Measurements from ENCODE around the gene OR8A1. TPM values are rescaled to one million over a fixed set of nuclear protein-coding genes. Genes with fewer than 3 reads are reported as not detected.
A peak's percentile ranks its signal among the peaks of the same experiment; 100 is the strongest.
"Not testable (repeated sequence)": the region's sequence is repeated elsewhere in the genome, so short reads cannot be mapped to it uniquely, and the experiment has no call there.

Gene OR8A1
- total RNA-seq, 1 experiment from 2014 or later = not detected

DNA sequence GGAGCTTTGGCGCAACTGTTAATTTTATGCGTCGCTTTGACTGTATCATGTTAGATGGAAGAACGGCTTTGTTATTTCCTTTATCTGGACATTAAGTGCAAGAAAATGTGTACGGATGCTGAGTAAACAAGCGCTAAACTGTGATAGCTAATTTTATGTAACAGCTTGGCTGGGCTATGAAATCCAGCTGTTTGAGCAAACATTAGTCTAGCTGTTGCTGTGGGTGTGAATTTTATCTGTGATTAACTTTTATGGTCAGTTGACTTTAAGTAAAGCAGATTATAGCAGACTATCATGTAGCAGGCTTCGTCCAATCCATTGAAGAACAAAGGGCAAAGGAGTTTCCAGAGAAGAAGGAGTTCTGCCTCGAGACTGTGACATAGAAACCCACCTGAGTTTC, 14.0 kb downstream of the OR8A1 start:
- Histone ChIP-seq H3K9me3 (no peaks in the 10 kb centered on the region), H3K27me3 (no peaks in the 10 kb centered on the region), H3K4me3 (no peak overlapping the region), H3K36me3 (no peaks in the 10 kb centered on the region)
- no peak for DNase-seq

DNA sequence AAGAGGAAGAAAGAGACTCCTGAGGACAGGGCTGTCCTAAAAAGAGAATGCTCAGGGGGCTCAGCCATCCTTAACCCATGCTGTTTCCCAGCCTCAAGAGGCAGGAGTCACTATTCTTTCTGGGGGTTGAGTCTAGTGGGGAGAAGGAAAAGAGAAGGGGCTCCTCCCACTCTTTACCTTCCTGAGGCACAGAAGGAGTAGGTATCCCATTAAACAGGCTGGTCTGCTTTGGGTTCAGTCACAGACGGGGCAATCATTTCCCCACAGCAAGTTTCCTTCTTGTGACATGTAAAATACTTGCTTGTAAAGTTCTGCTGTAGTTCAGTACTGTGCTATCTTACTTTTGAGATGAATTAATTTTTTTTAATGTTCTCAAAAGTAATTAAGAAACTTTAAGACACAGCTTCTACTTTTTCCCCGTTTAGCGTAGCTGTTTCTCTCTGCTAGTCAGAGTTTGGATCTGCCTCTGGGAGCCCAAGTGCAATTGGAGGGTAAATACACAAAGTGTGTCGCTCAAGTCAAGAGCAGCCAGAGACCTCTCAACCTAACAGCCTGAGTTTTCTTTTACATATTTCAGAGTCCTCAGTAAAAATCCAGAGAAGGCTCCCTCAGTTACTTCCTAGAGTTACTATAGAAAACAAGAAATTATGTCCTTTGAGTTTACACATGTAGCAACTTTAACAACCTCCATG, 15.0 kb downstream of the OR8A1 start:
- DNase-seq = no peak
- H3K27me3 ChIP-seq = no peaks in the 10 kb centered on the region
- H3K4me3 ChIP-seq = no peak overlapping the region
- no peaks in the 10 kb centered on the region for H3K36me3 ChIP-seq
- no peaks in the 10 kb centered on the region for H3K9me3 ChIP-seq

DNA sequence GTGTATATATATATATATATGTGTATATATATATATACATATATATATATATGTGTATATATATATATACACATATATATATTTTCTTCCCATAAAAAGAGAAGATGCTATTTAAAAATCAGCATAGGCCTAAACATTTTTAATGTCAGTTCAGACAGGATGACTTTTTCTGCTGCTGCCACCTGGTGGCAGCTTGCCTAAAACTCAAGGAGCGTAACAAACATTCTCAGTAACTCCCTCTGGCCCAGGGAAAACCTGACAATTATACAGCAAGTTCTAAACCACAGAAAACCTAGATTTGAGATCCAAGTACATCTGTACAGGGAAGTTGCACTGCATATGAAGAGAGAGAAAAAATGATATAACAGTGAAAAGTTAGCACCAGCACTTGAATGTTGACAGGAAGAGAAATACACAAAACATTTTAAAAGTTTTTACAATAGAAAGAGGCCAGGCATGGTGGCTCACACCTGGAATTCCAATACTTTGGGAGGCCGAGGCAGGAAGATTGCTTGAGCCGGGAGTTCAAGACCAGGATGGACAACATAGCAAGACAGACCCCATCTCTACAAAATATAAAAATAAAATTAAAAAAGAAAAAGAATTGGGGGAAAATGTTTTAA, 16.6 kb downstream of the OR8A1 start:
- Histone ChIP-seq H3K9me3 (no peaks in the 10 kb centered on the region), H3K4me3 (no peak overlapping the region), H3K27me3 (no peaks in the 10 kb centered on the region), H3K36me3 (no peaks in the 10 kb centered on the region)
- peak; percentile 32 for DNase-seq

DNA sequence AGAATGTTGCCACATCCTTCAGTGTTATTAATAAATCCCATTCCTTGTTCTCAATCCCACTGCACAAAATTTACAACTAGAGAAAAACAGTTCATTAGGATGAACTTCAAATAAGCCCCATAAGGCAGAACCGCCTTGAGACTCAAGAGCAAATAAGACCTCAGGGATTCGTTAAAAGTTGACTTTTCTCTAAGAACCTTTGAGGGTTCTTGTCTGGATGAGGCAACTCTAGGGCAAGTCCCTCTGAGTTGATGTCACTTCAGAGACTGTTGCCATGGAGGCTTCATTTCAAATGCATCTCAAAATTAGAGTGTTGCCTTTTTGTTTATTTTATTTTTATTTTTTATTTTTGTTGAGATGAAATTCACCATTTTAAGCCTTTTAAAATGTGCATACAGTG, 21.6 kb downstream of the OR8A1 start:
- Histone ChIP-seq H3K9me3 (no peaks in the 10 kb centered on the region), H3K36me3 (no peaks in the 10 kb centered on the region), H3K4me3 (no peak overlapping the region), H3K27me3 (no peaks in the 10 kb centered on the region; the same call in 1 of the 2 replicates)
- no peak for DNase-seq

DNA sequence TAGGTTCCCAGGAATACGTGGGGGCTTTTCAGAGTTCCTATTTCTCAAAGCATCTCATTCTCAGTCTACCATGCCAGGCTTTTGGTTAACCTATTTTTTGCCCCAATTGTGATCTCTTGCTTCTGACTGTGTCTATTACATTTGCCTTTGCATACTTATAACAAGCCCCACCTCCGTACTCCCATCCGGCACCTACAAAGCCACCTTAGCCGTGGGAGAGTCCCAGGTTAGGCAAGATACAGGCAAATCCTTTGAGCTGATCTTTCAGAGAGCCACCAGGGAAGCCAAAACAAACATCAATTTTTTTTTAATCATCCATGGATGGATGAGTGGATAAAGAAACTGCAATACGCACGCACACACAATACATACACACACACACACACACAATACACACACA, 22.8 kb downstream of the OR8A1 start:
- no peak for DNase-seq
- Histone ChIP-seq H3K9me3 (no peaks in the 10 kb centered on the region), H3K36me3 (no peaks in the 10 kb centered on the region), H3K27me3 (peaks cover 7% of the 10 kb centered on the region), H3K4me3 (no peak overlapping the region)

DNA sequence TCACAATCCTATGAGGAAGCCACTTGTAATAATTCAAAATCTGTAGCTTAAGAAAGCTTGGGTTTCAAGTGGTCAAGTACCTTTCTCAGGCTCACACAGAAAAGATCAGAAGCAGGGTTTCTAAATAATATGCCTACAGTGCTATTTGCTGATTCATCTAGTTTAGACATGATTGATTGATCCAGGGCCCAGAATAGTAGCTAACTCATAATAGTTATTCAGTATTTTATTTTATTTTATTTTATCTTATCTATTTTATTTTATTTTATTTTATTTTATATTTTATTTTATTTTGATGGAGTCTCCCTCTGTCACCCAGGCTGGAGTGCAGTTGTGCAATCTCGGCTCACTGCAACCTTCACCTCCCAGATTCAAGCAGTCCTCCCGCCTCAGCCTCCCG, 25.5 kb downstream of the OR8A1 start:
- Histone ChIP-seq H3K27me3 (peaks cover 7% of the 10 kb centered on the region), H3K9me3 (no peaks in the 10 kb centered on the region), H3K4me3 (no peak overlapping the region), H3K36me3 (no peaks in the 10 kb centered on the region)
- DNase-seq = no peak

DNA sequence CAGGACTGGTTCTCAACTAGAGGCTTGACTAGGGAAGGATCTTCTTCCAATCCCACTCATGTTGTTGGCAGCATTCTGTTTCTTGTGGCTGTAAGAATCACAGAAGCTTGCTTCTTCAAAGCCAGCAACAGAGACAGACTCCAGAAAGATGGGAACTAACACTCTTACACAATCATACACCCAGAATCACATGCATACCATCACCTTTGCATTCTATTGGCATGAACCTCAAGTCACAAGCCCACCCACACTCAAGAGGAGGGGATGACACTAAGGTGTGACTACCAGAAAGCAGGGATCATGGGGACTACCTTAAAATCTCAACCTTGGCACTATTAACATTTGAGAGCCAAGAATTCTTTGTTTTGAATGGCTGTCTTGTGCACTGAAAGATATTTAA, 27.8 kb downstream of the OR8A1 start:
- no peaks in the 10 kb centered on the region for H3K36me3 ChIP-seq
- no peak for DNase-seq
- H3K27me3 ChIP-seq = peaks cover 7% of the 10 kb centered on the region
- no peak overlapping the region for H3K4me3 ChIP-seq
- no peaks in the 10 kb centered on the region for H3K9me3 ChIP-seq

DNA sequence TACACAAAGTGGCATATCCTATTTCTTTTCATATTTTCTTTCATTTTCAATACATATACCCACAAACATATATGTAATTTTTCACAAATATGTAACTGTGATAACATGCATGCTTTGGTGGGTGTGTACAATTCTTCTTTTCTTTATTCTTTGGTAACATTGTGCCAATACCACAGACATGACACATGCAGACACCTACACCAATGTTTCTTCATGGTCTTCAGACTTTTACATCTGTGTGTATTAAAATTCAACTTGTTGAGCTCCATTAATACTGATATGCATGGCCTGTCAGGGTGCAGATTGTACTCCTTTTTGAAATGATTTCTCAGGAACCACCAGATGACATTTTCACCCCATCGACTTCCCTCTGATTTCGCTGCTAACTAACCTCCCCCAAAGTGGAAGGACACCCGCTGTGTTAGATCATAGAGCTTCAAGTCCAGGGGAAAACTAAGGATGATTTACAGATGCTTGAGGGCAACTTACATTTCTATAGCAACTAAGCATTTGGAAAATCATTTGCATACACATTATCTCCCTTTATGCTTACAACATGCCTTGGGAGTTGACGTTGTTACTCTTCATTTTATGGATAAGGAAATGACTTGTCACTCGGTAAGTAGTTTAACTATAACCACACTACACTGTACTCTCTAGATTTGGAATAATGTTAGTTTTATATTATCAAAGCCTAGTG, 31.0 kb downstream of the OR8A1 start:
- no peak overlapping the region for H3K4me3 ChIP-seq

DNA sequence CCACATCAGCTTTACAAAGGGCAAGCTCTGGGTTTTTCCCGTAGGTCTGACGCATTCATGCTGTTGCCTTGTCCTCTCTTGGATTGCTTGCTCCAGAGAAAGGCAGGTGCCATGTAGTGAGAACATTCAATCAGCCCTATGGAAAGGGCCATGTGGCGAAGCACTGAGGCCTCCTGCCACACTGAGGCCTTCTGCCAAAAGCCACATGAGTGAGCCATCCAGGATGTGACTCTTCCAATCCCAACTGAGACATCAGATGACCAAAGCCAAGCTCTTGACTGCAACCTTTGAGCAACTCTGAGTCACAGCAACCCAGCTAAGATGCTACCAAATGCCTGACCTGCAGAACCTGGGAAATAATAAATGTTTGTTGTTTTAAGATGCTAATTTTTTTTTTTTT, 32.4 kb downstream of the OR8A1 start:
- peaks cover 3% of the 10 kb centered on the region; the same call in 1 of the 2 replicates for H3K27me3 ChIP-seq
- H3K9me3 ChIP-seq = no peaks in the 10 kb centered on the region
- H3K4me3 ChIP-seq = no peak overlapping the region
- peak; percentile 48 for DNase-seq
- no peaks in the 10 kb centered on the region for H3K36me3 ChIP-seq

More for the DNA sequence above, 31.0 kb downstream of the OR8A1 start:
- Histone ChIP-seq H3K36me3 (no peaks in the 10 kb centered on the region), H3K9me3 (no peaks in the 10 kb centered on the region), H3K27me3 (peaks cover 7% of the 10 kb centered on the region; the same call in 1 of the 2 replicates)
- DNase-seq = no peak

DNA sequence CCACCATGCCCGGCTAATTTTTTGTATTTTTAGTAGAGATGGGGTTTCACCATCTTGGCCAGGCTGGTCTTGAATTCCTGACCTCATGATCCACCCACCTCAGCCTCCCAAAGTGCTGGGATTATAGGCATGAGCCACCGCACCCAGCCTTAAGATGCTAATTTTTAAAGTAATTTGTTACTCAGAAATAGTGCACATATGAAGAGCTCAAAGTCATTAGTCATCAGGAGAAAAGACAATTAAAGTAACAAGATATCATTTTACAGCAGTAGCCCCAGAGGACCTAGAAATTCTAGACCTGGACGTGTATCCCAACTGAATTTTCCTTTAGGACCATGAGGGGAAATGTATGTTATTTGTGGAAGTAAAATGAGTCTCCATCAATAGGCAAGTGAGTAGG, 32.9 kb downstream of the OR8A1 start:
- not testable (repeated sequence) for H3K4me3 ChIP-seq, H3K9me3 ChIP-seq, DNase-seq, H3K36me3 ChIP-seq, H3K27me3 ChIP-seq

DNA sequence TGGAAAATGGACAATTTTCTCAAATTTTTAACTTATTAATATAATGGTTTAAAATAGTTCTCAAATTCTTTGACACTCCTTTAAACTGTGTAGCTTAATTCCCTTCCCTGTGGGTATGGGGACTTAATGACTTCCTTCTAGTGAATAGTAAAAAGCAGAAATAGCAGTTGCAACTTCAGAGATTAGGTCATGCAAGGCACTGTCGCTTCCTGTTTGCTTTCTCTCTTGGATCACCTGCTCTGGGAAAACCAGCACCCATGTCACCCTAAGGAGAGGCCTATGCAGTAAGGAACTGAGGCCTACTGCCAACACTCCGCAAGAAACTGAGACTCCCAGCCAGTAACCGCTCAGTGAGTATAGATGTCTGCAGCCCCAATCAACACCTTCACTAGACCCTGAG, 35.9 kb downstream of the OR8A1 start:
- Histone ChIP-seq H3K4me3 (no peak overlapping the region), H3K27me3 (no peaks in the 10 kb centered on the region), H3K36me3 (no peaks in the 10 kb centered on the region), H3K9me3 (no peaks in the 10 kb centered on the region)
- DNase-seq = no peak

DNA sequence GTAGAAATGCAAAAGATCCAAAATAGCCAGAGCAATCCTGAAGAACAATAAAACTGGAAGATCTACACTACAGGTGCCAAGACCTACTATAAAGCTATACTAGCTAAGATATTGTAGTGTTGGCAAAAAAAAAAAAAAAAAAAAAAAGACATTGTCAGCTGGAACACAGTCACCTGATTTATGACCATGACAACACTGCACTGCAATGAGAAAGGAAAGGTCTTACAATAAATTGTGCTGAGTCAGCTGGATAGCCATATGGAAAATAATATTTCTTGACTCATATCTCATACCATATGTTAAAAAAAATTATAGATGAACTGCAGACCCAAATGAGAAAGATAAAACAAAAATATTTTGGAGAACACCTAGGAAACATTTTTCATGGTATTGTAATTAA, 38.4 kb downstream of the OR8A1 start:
- Histone ChIP-seq H3K36me3 (no peaks in the 10 kb centered on the region), H3K4me3 (no peak overlapping the region), H3K9me3 (no peaks in the 10 kb centered on the region), H3K27me3 (no peaks in the 10 kb centered on the region)
- DNase-seq = no peak

DNA sequence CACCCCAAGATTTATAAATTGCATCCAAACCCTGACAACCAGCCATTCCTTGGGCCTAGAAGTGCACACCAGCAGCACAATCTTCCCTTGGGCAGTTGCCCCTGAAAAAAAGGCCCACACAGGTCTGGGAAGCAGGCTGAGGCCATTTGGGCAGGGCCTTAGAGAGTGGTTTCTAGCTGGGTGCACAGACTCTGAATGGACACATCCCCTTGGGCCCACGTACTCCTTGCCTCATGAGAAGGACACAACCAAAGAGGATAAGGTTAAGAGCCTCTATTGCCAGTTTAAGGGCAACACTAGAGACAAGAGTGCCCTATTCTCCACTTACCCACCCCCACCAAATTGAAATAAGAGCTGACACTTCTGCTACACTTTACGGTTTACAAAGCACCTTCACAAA, 40.5 kb downstream of the OR8A1 start:
- no peak for DNase-seq
- H3K27me3 ChIP-seq = 0 out of 2 replicates have a peak, but pooled peaks cover 2% of the 10 kb centered on the region
- no peaks in the 10 kb centered on the region for H3K36me3 ChIP-seq
- H3K4me3 ChIP-seq = no peak overlapping the region
- no peaks in the 10 kb centered on the region for H3K9me3 ChIP-seq

DNA sequence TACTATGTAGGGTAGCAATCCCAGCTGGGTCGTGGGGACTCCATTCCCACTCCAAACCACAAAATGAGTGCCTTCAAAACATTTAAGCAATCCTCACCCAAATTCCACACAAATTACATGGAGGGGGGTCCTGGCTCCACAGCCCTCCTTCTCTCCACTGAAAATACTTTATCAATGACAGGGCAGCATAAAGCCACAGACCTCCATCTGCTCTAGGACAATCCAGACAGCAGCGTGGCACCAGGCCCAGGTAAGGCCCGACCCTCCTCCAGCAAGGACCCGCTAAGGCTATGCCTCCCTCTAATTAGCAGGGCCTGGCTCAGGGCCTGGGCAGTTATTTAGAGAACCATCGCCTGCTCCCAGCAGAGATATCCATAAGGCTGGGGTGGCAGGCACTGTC, 41.3 kb downstream of the OR8A1 start, which contains the start of gene PANX3:
Gene PANX3 (plus strand): TSS at position 365 of the 400 bp plus-strand sequence. CDS start 129 bp downstream, outside the sequence.
- H3K36me3 ChIP-seq = no peaks in the 10 kb centered on the region
- no peaks in the 10 kb centered on the region for H3K9me3 ChIP-seq
- no peak within 1 kb of the TSS for H3K4me3 ChIP-seq
- 0 out of 2 replicates have a peak, but pooled peaks cover 2% of the 10 kb centered on the region for H3K27me3 ChIP-seq
- DNase-seq = no peak

DNA sequence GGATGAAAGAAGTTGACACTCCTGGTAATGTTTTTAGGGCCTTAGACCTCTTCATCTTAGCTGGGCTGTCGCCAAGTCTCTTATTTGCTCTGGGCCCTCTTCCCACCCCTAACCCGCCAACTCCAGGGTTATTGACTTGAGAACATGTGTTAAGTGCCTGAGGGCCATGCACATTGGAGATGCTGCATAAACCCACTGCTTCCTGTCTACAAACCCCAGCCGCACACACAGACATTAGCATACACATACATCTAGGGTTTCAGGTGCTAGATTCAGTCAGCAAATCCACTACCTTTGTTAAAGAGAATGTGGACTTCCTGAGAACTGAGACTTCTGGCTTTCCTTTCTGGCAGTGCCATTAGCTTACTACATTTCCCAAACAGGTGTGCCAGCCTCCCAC, 42.2 kb downstream of the OR8A1 start:
- Histone ChIP-seq H3K27me3 (0 out of 2 replicates have a peak, but pooled peaks cover 2% of the 10 kb centered on the region), H3K4me3 (no peak overlapping the region), H3K9me3 (no peaks in the 10 kb centered on the region), H3K36me3 (no peaks in the 10 kb centered on the region)
- no peak for DNase-seq

DNA sequence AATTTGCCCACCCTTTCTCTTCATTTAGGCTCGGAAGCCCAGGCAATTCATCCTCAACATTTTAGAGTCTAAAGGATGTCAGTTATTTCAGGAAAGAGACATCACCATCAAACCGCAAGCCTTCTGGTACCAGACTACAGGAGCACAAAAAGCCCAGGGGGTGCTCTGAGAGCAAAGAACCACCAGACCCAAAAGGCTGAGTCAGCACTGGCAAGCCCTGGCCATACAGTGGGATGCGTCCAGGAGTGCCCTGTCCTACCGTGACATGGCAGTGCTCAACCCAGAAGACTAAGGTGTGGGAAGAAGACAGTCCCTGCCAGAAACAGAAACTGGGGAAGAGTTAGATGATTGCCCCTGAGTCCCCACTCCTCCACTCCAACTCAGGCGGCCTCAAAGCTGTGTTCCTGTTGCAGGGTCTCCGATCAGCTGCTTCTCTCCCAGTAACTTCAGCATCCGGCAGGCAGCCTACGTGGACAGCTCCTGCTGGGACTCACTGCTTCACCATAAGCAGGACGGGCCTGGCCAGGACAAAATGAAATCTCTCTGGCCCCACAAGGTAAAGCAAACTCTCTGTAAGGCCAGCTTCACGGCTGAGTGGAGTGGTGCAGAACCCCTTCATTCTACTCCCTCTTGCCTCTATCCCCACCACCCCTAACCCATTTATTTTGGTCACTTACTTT, 42.9 kb downstream of the OR8A1 start:
- 0 out of 2 replicates have a peak, but pooled peaks cover 2% of the 10 kb centered on the region for H3K27me3 ChIP-seq
- H3K9me3 ChIP-seq = no peaks in the 10 kb centered on the region
- no peaks in the 10 kb centered on the region for H3K36me3 ChIP-seq
- no peak for DNase-seq
- no peak overlapping the region for H3K4me3 ChIP-seq

DNA sequence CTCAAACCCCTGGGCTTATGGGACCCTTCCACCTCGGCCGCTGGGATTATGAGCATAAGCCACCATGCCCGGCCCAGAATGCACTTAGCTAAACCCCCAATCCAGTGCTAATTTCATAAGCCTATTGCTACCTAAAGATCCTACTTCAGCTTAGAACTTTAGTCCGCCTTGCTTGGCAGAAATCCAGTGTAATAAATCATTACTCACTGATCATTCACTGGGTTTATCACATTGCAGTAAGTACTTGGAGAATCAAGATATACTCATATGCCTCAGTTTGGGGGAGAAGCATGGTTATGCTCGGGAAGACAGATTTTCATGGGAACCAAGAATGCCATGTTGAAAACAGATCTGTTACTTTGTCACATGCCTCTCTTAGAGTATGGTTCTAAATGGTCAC, 49.1 kb downstream of the OR8A1 start:
- DNase-seq = no peak
- H3K9me3 ChIP-seq = no peaks in the 10 kb centered on the region
- 0 out of 2 replicates have a peak, but pooled peaks cover 5% of the 10 kb centered on the region for H3K27me3 ChIP-seq
- H3K4me3 ChIP-seq = no peak overlapping the region
- no peaks in the 10 kb centered on the region; the same call in 1 of the 2 replicates for H3K36me3 ChIP-seq

Measured in MG63 (cell line).